Osteoblast (primary cell): ENCODE results near the gene CARNS1. TPM values are rescaled to one million over a fixed set of nuclear protein-coding genes. Genes with fewer than 3 reads are reported as not detected.

Source experiments
- DNase-seq: peaks from one replicate; pipeline ENCODE4 v3.0.0; 2011; ENCODE audit warnings: low spot score, mixed read lengths; ENCODE audit not compliant: insufficient read length; ENCODE audit errors: missing footprints
- H2AFZ ChIP-seq: 2 replicates; pipeline ENCODE4 v1.6.0; 2011; ENCODE audit warnings: mild to moderate bottlenecking, low read length
- H3K27ac ChIP-seq: 2 replicates; pipeline ENCODE4 v1.5.1; 2011; ENCODE audit warnings: mild to moderate bottlenecking, low read depth, low read length, moderate library complexity
- H3K27me3 ChIP-seq: 2 replicates; pipeline ENCODE4 v1.6.0; 2012; ENCODE audit warnings: mild to moderate bottlenecking, control low read depth, inconsistent platforms, low read length, moderate library complexity; ENCODE audit not compliant: insufficient read depth
- H3K36me3 ChIP-seq: 2 replicates; pipeline ENCODE4 v1.5.1; 2011; ENCODE audit warnings: mild to moderate bottlenecking, low read length, control low read depth, moderate library complexity; ENCODE audit not compliant: insufficient read depth
- H3K4me1 ChIP-seq: 2 replicates; pipeline ENCODE4 v1.5.1; 2011; ENCODE audit warnings: mild to moderate bottlenecking, low read length, control low read depth, moderate library complexity; ENCODE audit not compliant: insufficient read depth
- H3K4me2 ChIP-seq: 2 replicates; pipeline ENCODE4 v1.6.0; 2011; ENCODE audit warnings: mild to moderate bottlenecking, low read length; ENCODE audit not compliant: insufficient read depth
- H3K4me3 ChIP-seq: fragments of 200-600 bp; sonication (generic); 3 replicates; pipeline ENCODE4 v1.5.1; 2012; ENCODE audit warnings: mild to moderate bottlenecking, low read length, inconsistent platforms; ENCODE audit not compliant: insufficient read depth
- H3K79me2 ChIP-seq: 2 replicates; pipeline ENCODE4 v1.6.0; 2012; ENCODE audit warnings: mild to moderate bottlenecking, low read length, control low read depth, inconsistent platforms; ENCODE audit not compliant: insufficient read depth
- H3K9me3 ChIP-seq: 2 replicates; pipeline ENCODE4 v1.5.1; 2011; ENCODE audit warnings: low read depth, low read length, control low read depth
- H4K20me1 ChIP-seq: 2 replicates; pipeline ENCODE4 v1.6.0; 2012; ENCODE audit warnings: mild to moderate bottlenecking, low read length, control low read depth; ENCODE audit not compliant: insufficient read depth
- CTCF ChIP-seq: IDR thresholded peaks from 2 replicates; pipeline ENCODE4 v1.5.1; 2011; ENCODE audit warnings: mild to moderate bottlenecking, low read depth, low read length, moderate library complexity; ENCODE audit errors: extremely low read depth
- total RNA-seq: library from RNA; depleted of rRNA; stranded (reverse); fragments of >200 nt; gene quantifications from 2 replicates; pipeline ENCODE4 v1.2.3, GENCODE V29; 2012

CARNS1 gene
- total RNA-seq, 1 donor = under 0.01 TPM

DNA sequence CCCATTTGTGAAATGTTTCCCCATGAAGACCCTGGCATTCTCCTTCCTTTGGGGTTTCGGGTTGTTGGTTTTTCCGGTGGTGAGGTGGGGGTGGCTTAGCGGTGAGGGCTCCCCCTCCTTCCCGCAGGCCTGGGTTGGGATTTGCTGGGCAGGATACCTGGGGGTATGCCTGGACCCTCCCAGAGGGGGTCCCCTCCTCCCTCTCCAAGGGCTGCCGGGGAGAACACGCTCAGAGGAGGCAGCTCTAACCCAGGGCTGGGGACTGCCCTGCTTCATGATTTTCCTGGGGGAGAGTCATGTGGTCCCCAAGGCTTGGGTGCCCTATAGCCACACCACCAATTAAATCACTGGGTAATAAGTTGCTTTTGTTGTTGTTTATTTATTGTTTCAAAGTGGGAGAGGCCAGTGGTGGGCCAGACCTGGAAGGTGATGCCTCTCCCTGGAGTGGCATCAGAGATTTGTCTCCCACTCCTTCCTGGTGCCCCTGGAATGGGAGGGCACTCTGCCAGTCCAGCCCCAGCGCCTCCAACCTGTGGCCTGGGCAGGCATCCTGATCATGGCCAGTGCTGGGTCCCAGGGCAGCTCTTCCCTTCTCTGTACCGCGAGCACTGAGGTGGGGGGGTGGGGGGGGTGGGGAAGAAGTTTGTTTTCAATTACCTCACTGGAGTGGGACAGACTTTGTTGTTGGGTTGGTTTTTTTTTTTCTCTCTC lies 40.8 kb upstream of the CARNS1 start:
- Histone ChIP-seq H3K36me3 (no peaks in the 10 kb centered on the region), H3K4me3 (peak overlapping the region; percentile 85), H2AFZ (no peak overlapping the region), H3K9me3 (no peaks in the 10 kb centered on the region), H3K27me3 (no peaks in the 10 kb centered on the region), H3K4me1 (peaks cover 55% of the 10 kb centered on the region), H3K79me2 (peaks cover 32% of the 10 kb centered on the region), H3K4me2 (peak overlapping the region; percentile 84), H3K27ac (peak overlapping the region; percentile 98), H4K20me1 (peaks cover 21% of the 10 kb centered on the region)
- peak; percentile 92 for DNase-seq
- TF ChIP-seq CTCF = no peak

- peak overlapping the region; percentile 98 for H3K27ac ChIP-seq
- no peak for TF ChIP-seq CTCF
- DNase-seq = peak; percentile 48
- H2AFZ ChIP-seq = no peak overlapping the region
- H3K27me3 ChIP-seq = no peaks in the 10 kb centered on the region
- no peaks in the 10 kb centered on the region for H3K9me3 ChIP-seq
- peaks cover 50% of the 10 kb centered on the region for H3K4me1 ChIP-seq
- H4K20me1 ChIP-seq = peaks cover 15% of the 10 kb centered on the region
- peaks cover 24% of the 10 kb centered on the region for H3K79me2 ChIP-seq
- no peak overlapping the region for H3K4me3 ChIP-seq
- H3K4me2 ChIP-seq = peak overlapping the region; percentile 84
- H3K36me3 ChIP-seq = no peaks in the 10 kb centered on the region
Observed at GRCh38 chr11:67375320-67376055, 40.0 kb upstream of the CARNS1 start.

GRCh38 chr11:67376063-67376820 lies 39.2 kb upstream of the CARNS1 start:
- DNase-seq = peak; percentile 64
- Histone ChIP-seq H3K27ac (no peak overlapping the region), H3K27me3 (no peaks in the 10 kb centered on the region), H3K36me3 (no peaks in the 10 kb centered on the region), H3K4me2 (no peak overlapping the region), H3K79me2 (peaks cover 17% of the 10 kb centered on the region), H2AFZ (no peak overlapping the region), H3K4me1 (peaks cover 46% of the 10 kb centered on the region), H3K9me3 (no peaks in the 10 kb centered on the region), H4K20me1 (peaks cover 7% of the 10 kb centered on the region), H3K4me3 (no peak overlapping the region)
- TF ChIP-seq CTCF = no peak
